Smooth muscle cell (in vitro differentiated cells): ENCODE measurements around the gene DNAH14. TPM values are rescaled to one million over a fixed set of nuclear protein-coding genes. Genes with fewer than 3 reads are reported as not detected.

Experiments
- DNase-seq: peaks from one replicate; lab custom pipeline; 2025; ENCODE audit not compliant: unreplicated experiment; lab: John Stamatoyannopoulos, UW
- H2AFZ ChIP-seq: fragments of 200-600 bp; sonication (generic); 2 replicates; pipeline ENCODE4 v1.6.0; 2016; ENCODE audit warnings: antibody characterized with exemption, low read depth, mild to moderate bottlenecking
- H3F3A ChIP-seq: fragments of 200-600 bp; sonication (generic); 2 replicates; pipeline ENCODE4 v1.6.0; 2017; ENCODE audit warnings: antibody characterized with exemption, low read depth
- H3K27ac ChIP-seq: fragments of 200-600 bp; sonication (generic); 2 replicates; pipeline ENCODE4 v1.5.1; 2016; ENCODE audit warnings: low read depth, mild to moderate bottlenecking
- H3K27me3 ChIP-seq: fragments of 200-600 bp; sonication (generic); 2 replicates; pipeline ENCODE4 v1.6.1; 2016; ENCODE audit warnings: low read depth, mild to moderate bottlenecking
- H3K36me3 ChIP-seq: fragments of 200-600 bp; sonication (generic); 2 replicates; pipeline ENCODE4 v1.5.1; 2016; ENCODE audit warnings: low read depth
- H3K4me1 ChIP-seq: fragments of 200-600 bp; sonication (generic); 2 replicates; pipeline ENCODE4 v1.5.1; 2016; ENCODE audit warnings: low read depth
- H3K4me2 ChIP-seq: fragments of 200-600 bp; sonication (generic); 2 replicates; pipeline ENCODE4 v1.6.0; 2016; ENCODE audit warnings: mild to moderate bottlenecking
- H3K4me3 ChIP-seq: fragments of 200-600 bp; sonication (generic); 2 replicates; pipeline ENCODE4 v1.5.1; 2016; ENCODE audit warnings: mild to moderate bottlenecking
- H3K79me2 ChIP-seq: fragments of 200-600 bp; sonication (generic); 2 replicates; pipeline ENCODE4 v1.6.0; 2016; ENCODE audit warnings: low read depth, mild to moderate bottlenecking
- H3K9ac ChIP-seq: fragments of 200-600 bp; sonication (generic); 2 replicates; pipeline ENCODE4 v1.6.0; 2016; ENCODE audit warnings: low read depth
- H3K9me3 ChIP-seq: fragments of 200-600 bp; sonication (generic); replicated peaks from 2 replicates; pipeline ENCODE4 v1.5.1; 2016; ENCODE audit warnings: low read depth
- H4K20me1 ChIP-seq: fragments of 200-600 bp; sonication (generic); 2 replicates; pipeline ENCODE4 v1.6.0; 2016; ENCODE audit warnings: low read depth
- CTCF ChIP-seq: fragments of 200-600 bp; sonication (generic); IDR thresholded peaks from 2 replicates; pipeline ENCODE4 v1.5.1; 2017; ENCODE audit warnings: borderline replicate concordance, mild to moderate bottlenecking, antibody characterized with exemption; ENCODE audit not compliant: insufficient read depth, poor library complexity, severe bottlenecking
- WGBS: methylation state at CpG from one replicate; pipeline ENCODE4 v1.1.7; 2016; ENCODE audit warnings: low lambda C conversion rate; 5-methylcytosine and 5-hydroxymethylcytosine counted together
- polyA plus RNA-seq: library from polyadenylated mRNA; unstranded; fragments of >200 nt; fragmentation: Nextera tagmentation; extraction: Ambion mirVana; gene quantifications from 2 replicates; pipeline ENCODE4 v1.2.1, GENCODE V29; 2016
- total RNA-seq: library from RNA; depleted of rRNA; stranded (reverse); fragments of >200 nt; gene quantifications from 2 replicates; pipeline ENCODE4 v1.2.3, GENCODE V29; 2014

DNAH14 gene
- total and polyA plus RNA-seq, 2 experiments from 2014 or later = 9.4 to 44.0 TPM

GRCh38 chr1:225407755-225408154 is 478.3 kb downstream of the DNAH14 start:
- Histone ChIP-seq H2AFZ (no peak overlapping the region), H3K27ac (no peak overlapping the region), H3K9ac (no peak overlapping the region), H3K36me3 (no peaks in the 10 kb centered on the region), H3F3A (no peaks in the 10 kb centered on the region), H3K4me3 (no peak overlapping the region), H3K9me3 (no peaks in the 10 kb centered on the region), H4K20me1 (peaks cover 48% of the 10 kb centered on the region), H3K27me3 (no peaks in the 10 kb centered on the region), H3K4me1 (peaks cover 6% of the 10 kb centered on the region), H3K4me2 (no peak overlapping the region), H3K79me2 (no peaks in the 10 kb centered on the region)
- no peak for TF ChIP-seq CTCF
- no peak for DNase-seq
- WGBS = 97% methylated on average over 2 of the region's 2 CpGs

GRCh38 chr1:225408249-225408648 is 478.8 kb downstream of the DNAH14 start:
- no peak overlapping the region for H3K27ac ChIP-seq
- H3K4me1 ChIP-seq = peaks cover 6% of the 10 kb centered on the region
- H3K4me2 ChIP-seq = no peak overlapping the region
- no peak overlapping the region for H3K4me3 ChIP-seq
- no peaks in the 10 kb centered on the region for H3K27me3 ChIP-seq
- no peak for TF ChIP-seq CTCF
- H2AFZ ChIP-seq = no peak overlapping the region
- no peaks in the 10 kb centered on the region for H3K79me2 ChIP-seq
- WGBS = 90% methylated on average over 4 of the region's 4 CpGs
- no peak overlapping the region for H3K9ac ChIP-seq
- no peaks in the 10 kb centered on the region for H3F3A ChIP-seq
- H3K36me3 ChIP-seq = no peaks in the 10 kb centered on the region
- DNase-seq = no peak
- peaks cover 51% of the 10 kb centered on the region for H4K20me1 ChIP-seq
- no peaks in the 10 kb centered on the region for H3K9me3 ChIP-seq

GRCh38 chr1:225409051-225409450 is 479.6 kb downstream of the DNAH14 start:
- Histone ChIP-seq H3K9ac (no peak overlapping the region), H3K27ac (no peak overlapping the region), H4K20me1 (peaks cover 58% of the 10 kb centered on the region), H3K4me2 (no peak overlapping the region), H2AFZ (no peak overlapping the region), H3K4me3 (no peak overlapping the region), H3K79me2 (no peaks in the 10 kb centered on the region), H3K27me3 (no peaks in the 10 kb centered on the region), H3K36me3 (no peaks in the 10 kb centered on the region), H3F3A (no peaks in the 10 kb centered on the region), H3K9me3 (no peaks in the 10 kb centered on the region), H3K4me1 (peaks cover 6% of the 10 kb centered on the region)
- WGBS = 40% methylated on average over 8 of the region's 8 CpGs
- no peak for DNase-seq
- TF ChIP-seq CTCF = no peak

GRCh38 chr1:225410036-225410435 is 480.6 kb downstream of the DNAH14 start:
- 85% methylated on average over 6 of the region's 6 CpGs for WGBS
- Histone ChIP-seq H3K27ac (no peak overlapping the region), H4K20me1 (peaks cover 63% of the 10 kb centered on the region), H3K4me1 (peaks cover 6% of the 10 kb centered on the region), H2AFZ (no peak overlapping the region), H3K79me2 (no peaks in the 10 kb centered on the region), H3K9ac (no peak overlapping the region), H3K9me3 (no peaks in the 10 kb centered on the region), H3K4me3 (no peak overlapping the region), H3F3A (no peaks in the 10 kb centered on the region), H3K27me3 (no peaks in the 10 kb centered on the region), H3K4me2 (no peak overlapping the region), H3K36me3 (no peaks in the 10 kb centered on the region)
- no peak for TF ChIP-seq CTCF
- no peak for DNase-seq
